ENCODE measurements around the gene B4GAT1.

GRCh38 chr11:66329165-66329673, 18.2 kb downstream of the B4GAT1 start:
- TF ChIP-seq CTCF (IDR thresholded peaks at IDR 0.05; ENCODE audit: extremely low read depth in 1 of 2, insufficient read depth in 1 of 2, low read depth in 1 of 2, low read length in 2 of 2) (no peak), POLR2AphosphoS5 (IDR thresholded peaks at IDR 0.05; ENCODE audit: insufficient read depth, low read depth, low read length) (no peak), POLR2A (IDR thresholded peaks at IDR 0.05; ENCODE audit: low read depth, low read length) (no peak)
